Hematopoietic multipotent progenitor cell treated with erythropoietin and hydrocortisone succinate and interleukin-3 and kit ligand, for 6 days (in vitro differentiated cells): ENCODE measurements around the gene GRIP1.

Experiments
- DNase-seq: peaks from one replicate; pipeline ENCODE4 v3.0.0-alpha.2; 2015

Gene GRIP1

GRCh38 chr12:66598608-66599007 lies 80.3 kb downstream of the GRIP1 start:
- DNase-seq = no peak

GRCh38 chr12:66598079-66598478 lies 80.8 kb downstream of the GRIP1 start:
- no peak for DNase-seq

GRCh38 chr12:66596199-66596598 lies 82.7 kb downstream of the GRIP1 start:
- DNase-seq = no peak

- DNase-seq = no peak
These were observed 84.2 kb downstream of the GRIP1 start for GRCh38 chr12:66594688-66595087.

- DNase-seq = no peak
These were observed 88.4 kb downstream of the GRIP1 start for GRCh38 chr12:66590275-66590985.

GRCh38 chr12:66589095-66589494 lies 89.8 kb downstream of the GRIP1 start:
- DNase-seq = no peak

- DNase-seq = no peak
These were observed 91.0 kb downstream of the GRIP1 start for GRCh38 chr12:66587912-66588311.

- DNase-seq = no peak
These were observed 94.2 kb downstream of the GRIP1 start for GRCh38 chr12:66584673-66585072.

GRCh38 chr12:66573605-66574004 lies 105.3 kb downstream of the GRIP1 start:
- no peak for DNase-seq

- no peak for DNase-seq
These were observed 106.0 kb downstream of the GRIP1 start for GRCh38 chr12:66572845-66573244.

GRCh38 chr12:66571361-66571915 lies 107.4 kb downstream of the GRIP1 start:
- DNase-seq = no peak

- DNase-seq = no peak
These were observed 115.7 kb downstream of the GRIP1 start for GRCh38 chr12:66563220-66563619.

- peak; percentile 22 for DNase-seq
These were observed 123.8 kb downstream of the GRIP1 start for GRCh38 chr12:66555113-66555512.

- DNase-seq = no peak
These were observed 126.2 kb downstream of the GRIP1 start for GRCh38 chr12:66552716-66553115.

GRCh38 chr12:66550626-66551025 lies 128.2 kb downstream of the GRIP1 start:
- no peak for DNase-seq

GRCh38 chr12:66549050-66549389 lies 129.9 kb downstream of the GRIP1 start:
- DNase-seq = no peak

- DNase-seq = peak; percentile 4
These were observed 130.4 kb downstream of the GRIP1 start for GRCh38 chr12:66548338-66549049.

- DNase-seq = no peak
These were observed 137.4 kb downstream of the GRIP1 start for GRCh38 chr12:66541426-66541825.

- no peak for DNase-seq
These were observed 139.4 kb downstream of the GRIP1 start for GRCh38 chr12:66539431-66539830.

GRCh38 chr12:66538970-66539369 lies 139.9 kb downstream of the GRIP1 start:
- DNase-seq = no peak

- no peak for DNase-seq
These were observed 141.0 kb downstream of the GRIP1 start for GRCh38 chr12:66537876-66538275.

GRCh38 chr12:66533767-66534166 lies 145.1 kb downstream of the GRIP1 start:
- DNase-seq = no peak

- no peak for DNase-seq
These were observed 147.1 kb downstream of the GRIP1 start for GRCh38 chr12:66531766-66532165.

GRCh38 chr12:66529934-66530333 lies 148.9 kb downstream of the GRIP1 start:
- DNase-seq = no peak
